SK-N-DZ (cell line): ENCODE data around the gene HOXD3.

ENCODE experiments used
- DNase-seq: peaks from one replicate; pipeline ENCODE4 v3.0.0-alpha.2; 2015; ENCODE audit warnings: low spot score

The HOXD3 gene

DNA sequence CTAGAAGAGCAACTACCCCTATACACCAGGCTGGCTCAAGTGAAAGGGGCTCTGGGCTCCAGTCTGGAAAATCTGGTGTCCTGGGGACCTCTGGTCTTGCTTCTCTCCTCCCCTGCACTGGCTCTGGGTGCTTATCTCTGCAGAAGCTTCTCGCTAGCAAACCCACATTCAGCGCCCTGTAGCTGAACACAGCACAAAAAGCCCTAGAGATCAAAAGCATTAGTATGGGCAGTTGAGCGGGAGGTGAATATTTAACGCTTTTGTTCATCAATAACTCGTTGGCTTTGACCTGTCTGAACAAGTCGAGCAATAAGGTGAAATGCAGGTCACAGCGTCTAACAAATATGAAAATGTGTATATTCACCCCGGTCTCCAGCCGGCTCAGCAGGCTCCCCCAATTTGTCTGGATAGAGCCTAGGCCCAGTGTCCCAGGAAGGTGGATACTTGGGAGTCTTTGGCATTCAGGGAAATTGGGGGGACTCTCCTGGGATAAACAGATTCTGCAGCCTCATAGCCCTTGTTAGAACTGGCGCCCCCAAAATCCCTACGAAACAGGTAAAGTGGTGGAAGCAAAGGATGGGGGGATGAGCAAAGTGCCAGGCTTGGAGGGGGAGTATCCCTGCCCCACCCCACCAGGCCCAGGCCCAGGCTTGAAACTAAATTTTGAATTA, 8.2 kb upstream of the HOXD3 start:
- no peak for DNase-seq

DNA sequence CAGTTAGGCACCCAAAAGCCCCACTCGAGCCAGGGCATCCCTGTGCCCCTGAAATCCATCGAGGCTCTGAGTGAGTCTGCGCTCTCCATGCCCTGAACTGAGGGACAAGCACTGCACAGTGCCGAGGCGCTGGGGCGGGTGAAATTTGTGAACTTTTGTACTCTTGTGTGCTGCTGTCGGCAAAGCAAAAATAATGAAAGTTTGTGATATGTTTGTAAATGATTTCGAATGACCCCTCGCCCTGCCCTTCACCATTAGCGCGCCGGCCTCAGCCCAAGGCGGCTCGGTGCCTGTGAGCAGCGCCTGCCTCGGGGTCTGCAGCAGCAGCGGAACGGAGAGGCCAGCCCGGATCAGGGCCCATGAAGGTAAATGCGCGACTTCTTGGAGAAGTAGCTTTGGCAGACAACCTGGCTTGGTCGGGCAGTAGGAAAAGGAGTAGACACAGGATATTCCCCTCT, 7.6 kb upstream of the HOXD3 start:
- no peak for DNase-seq

DNA sequence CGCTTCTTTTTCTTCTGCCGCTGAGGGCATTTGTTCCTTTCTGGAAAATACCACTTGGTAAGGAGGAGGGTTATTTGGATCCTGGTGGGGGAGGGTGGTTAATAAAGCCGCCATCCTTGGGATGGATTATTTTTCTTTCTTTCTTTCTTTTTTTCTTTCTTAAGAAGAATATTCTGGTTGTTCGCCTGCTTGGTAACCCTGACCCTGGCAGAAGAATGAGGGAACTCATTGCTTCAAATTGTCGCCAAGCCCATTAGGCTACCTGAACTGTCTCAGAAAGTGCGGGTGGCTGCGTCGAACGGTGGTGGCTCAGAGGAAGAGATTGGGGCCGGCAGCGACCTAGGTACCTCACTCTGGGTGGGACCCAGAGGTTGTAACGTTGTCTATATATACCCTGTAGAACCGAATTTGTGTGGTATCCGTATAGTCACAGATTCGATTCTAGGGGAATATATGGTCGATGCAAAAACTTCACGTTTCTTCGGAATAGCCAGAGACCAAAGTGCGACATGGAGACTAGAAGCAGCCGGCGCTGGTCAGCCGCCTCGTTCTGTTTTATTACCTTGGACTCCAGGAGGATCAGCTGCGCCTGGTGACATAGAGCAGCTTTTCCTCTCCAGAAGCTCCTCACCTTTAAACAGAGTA, 7.0 kb upstream of the HOXD3 start:
- no peak for DNase-seq

DNA sequence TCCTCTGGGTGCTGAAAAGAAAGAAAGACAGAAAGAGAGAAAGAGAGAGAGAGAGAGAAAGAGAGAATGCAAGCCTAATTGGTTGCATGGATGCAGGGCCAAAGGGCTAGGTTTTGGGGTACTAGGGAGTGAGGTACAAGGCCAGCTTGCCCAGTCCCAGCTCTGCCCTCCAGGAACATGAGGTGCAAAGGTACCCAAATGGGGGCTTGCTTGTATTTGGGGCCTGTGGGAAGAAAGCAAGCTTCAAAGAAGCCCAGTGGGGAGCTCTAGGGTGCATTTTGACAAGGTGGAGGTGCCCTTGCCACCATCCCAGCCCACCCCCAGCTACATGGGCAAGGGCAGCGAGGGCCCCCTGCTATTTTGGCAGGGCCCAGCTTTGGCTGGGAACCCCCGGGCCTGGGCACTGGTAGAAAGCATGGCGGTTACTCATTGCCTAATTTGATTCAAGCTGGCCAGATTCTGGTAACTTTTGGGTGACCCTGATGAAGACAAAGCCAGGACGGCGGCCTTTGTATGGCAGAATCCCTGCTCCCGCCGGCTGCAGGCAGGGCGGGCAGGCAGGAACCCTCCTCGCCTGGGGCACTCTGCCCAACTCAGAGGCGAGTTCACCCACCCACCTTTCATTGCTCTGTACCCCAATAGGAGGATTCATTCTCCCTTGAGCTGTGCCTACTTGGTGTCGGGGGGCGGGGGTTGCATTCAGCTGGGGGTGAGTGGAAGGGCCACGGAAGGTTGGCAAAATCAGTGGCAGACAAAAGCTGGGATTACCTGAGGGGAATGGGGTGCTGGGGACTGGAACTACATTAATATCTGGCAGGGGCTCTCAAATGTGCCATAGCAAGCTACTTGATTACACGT, 6.3 kb upstream of the HOXD3 start:
- DNase-seq, result no peak

DNA sequence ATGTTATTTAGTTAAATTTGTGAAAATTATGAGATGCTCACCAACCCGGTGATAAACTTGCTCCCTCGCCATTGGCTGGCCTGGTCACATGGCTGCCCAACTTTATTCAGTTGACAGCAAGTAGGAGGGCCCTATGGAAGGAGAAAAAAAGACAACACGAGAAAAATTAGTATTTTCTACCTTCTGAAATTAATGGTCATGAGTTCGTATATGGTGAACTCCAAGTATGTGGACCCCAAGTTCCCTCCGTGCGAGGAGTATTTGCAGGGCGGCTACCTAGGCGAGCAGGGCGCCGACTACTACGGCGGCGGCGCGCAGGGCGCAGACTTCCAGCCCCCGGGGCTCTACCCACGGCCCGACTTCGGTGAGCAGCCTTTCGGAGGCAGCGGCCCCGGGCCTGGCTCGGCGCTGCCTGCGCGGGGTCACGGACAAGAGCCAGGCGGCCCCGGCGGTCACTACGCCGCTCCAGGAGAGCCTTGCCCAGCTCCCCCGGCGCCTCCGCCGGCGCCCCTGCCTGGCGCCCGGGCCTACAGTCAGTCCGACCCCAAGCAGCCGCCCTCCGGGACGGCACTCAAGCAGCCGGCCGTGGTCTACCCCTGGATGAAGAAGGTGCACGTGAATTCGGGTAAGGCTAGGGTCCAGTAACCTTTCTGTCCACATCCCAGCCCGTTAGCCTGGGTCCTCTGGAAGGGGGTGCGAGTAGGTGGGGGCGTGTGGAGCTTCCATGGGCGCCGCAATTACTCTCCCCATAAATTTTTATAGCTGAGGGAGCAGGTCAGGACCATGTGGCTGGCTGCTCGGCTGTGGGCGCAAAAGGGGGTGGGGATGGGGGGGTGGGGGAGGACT, 5.4 kb upstream of the HOXD3 start, which contains the start of gene HOXD4:
TSS of gene HOXD4 (plus strand) at position 109 of the 846 bp plus-strand sequence. CDS start at position 193, 84 bp downstream.
- no peak for DNase-seq

DNA sequence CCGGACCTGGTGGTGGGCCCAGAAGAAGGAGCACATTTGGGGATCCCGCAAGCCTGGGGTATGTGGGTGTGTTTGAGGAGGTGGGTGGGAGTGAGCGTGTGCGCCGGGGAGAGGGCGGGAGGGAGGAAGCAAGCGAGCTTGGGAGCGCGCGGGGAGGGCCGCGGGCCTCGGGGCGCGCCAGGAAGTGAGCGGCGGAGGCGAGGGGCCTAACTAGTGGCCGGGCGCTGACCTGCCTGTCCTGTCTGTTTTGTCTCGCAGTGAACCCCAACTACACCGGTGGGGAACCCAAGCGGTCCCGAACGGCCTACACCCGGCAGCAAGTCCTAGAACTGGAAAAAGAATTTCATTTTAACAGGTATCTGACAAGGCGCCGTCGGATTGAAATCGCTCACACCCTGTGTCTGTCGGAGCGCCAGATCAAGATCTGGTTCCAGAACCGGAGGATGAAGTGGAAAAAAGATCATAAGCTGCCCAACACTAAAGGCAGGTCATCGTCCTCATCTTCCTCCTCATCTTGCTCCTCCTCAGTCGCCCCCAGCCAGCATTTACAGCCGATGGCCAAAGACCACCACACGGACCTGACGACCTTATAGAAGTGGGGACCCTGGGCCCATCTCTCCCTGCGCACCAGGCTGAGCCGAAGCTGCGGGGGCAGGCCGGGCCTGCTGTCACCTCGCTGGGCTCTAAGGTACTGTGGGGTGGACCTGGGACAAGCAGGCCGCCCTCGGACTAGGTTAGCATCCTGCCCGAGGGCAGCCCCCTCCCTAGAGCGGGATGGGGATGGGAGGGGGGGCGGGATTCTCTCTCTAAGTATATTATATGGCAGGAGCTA, 4.5 kb upstream of the HOXD3 start:
- DNase-seq, result no peak

DNA sequence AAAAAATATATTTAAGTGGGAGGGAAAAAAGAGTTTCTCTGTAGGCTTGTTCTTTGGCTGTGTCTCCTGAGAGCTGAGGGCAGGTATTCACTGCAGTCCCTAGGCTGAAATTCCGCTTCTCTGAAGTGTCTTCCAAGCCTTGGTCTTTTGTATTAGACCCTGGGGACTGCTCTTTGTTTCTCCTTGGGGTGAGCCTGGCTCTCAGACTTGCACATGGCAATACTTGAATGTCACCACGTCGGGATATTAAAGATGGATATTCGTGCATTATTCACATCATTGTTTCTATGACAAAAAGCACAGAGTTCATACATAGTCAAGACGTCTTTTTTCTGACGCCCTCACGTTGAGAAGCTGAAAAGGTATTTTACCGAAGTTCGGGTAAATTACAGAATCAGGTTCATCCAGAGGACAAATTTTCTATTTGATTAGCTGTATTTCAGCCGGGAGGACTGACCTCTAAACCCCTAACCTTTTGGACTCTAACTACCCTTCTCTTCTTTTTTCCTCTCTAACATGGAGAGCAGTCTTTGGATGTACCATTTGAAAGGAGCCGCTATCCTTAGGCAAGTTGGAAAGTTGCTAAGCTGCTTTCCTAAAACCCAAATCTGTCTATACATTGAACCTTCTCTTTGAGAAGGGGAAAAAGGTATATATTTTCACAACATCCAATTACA, 2.4 kb upstream of the HOXD3 start:
- no peak for DNase-seq

DNA sequence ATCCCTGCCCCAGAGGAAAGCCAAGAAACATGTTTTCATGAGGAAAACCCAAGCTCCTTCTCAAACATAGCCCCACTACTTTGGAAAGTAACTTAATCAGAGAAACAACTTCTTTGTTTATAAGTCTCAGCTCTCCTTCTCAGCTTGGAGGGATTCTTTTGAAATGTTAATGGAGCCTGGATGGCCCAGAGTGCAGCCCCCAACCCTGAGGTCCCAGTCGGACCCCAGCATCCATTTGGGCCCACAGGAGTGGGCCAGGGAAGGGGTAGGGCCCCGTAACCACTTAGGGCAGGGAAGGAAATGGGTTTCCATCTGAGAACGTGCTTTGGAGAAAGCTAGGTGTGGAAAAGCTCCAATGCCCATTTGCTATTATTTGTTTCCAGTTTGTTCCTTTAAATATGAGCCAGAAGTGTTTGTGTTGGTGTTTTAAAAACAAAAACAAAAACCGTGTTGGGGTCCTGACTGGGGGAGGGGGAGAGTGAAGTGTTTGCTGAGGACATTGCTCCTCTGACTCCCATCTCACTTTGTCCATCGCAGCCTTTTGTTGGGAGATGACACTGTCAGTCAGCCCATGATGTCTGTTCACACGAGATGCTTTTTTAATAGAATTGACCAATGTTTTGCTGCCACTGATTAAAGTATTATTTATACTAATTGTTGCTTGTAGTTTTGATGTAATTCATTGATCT, 1.6 kb upstream of the HOXD3 start:
- DNase-seq, result no peak

DNA sequence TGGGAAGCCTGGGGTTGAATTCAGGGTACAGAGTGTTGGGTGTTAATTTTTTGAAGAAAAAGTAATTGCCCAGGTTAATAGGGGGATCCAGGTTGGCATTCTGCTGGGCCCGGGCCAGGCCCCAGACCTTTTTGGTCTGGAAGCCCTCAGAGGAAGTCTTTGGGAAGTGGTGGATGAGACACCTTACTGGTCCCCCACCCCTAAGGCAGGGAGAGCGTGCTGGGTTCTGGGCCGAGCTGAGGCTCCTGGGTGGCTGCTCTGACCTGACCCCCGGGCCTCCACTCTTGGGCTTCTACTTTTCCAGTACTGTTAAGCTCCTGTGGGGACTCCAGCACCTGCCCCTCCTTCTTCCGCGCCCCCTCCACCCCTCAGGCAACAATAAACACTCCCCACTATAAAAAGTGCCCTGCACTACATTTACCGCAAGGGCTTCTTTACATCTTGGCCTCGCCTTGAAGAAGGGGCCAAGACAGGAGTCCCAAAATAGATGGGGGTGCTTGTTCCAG, 753 bp upstream of the HOXD3 start:
- DNase-seq, result no peak

DNA sequence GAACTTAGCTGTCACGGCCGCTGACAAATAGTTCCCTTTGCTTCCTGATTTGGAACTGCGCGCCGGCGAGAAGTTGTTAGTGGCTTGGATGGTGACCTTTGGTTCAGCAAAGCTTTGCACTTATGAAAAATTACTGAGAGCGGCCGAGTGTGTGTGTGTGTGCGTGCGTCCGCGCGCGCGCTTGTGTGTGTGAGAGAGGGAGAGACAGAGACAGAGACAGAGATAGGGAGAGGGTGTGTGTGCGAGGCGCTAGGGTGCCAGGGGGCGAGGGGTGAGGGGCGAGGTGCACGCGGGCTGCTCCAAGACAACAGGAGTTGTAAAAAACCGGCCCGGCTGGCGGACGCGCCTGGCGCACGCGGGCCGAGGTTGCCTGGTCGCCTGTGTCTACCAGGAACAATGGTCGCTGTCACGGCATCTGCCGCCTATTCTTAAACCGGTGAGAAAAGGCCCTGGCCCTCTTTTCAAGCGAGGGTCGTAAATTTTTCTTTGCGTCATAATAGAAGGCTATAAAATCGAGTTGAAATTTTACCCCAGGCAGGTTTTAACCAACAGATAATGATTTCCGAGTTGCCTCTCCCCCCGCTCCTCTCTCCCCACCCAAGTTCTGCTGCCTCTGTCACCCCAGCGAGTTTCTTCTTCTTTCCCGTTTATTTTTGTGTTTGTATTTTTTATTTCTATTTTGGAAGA, 535 bp downstream of the HOXD3 start:
- no peak for DNase-seq

DNA sequence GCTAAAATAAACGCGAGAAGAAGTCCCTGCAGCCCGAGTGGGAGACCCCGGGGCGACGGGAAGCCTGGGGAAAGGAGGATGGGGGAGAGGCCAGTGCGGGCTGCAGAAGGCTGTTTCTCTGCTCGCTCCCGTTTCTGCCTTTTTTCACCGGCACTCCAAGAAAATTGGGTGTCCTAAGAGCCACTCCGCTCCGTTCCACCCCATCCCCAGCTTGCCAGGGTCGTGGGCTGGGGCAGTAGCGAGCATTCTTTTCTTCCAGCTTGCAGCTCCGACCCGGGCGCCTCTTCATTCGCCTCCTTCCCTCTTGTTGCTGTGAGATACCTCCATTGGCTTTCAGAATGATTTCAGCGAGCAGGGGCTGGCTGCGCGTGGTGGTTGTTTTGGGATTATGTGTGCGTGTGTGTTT, 1.1 kb downstream of the HOXD3 start:
- no peak for DNase-seq

DNA sequence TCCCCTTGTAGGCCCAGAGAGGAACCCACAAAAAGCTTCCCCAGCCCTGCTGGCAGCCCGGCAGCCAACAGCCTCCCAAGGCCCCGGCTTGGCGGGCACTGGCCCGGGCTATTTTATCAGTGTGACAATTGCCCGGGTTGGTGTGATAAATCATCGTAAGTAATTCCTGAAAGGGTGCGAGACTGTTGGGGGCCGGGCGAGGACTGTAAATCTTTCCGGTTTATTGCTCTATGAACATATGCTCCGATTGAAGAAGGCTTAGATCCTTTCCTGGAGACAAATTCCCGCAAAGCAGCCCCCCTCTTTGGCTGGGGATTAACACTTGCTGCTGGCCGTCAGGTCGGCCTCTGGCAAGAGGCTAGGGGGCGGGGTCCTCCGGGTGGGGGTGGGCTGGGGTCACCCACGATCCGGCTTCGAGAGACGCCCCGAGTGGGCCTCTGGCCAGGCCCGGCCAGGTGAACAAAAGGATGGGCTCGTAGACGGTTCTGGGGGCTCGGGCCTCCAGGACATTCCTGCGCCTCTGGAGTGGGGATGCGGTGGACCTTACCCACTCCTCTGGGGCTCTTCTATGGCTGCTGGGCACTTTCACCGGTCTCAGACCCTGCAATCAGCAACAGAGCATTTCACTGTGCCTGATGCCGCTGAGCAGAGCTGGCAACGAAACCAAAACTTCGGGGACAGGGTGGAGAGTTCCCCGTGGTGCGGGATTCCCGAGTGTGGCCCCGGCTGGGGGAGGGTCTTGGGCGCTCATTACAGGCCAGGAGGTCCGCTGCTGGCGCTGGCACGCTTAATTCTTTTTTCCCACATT, 2.0 kb downstream of the HOXD3 start:
- no peak for DNase-seq

DNA sequence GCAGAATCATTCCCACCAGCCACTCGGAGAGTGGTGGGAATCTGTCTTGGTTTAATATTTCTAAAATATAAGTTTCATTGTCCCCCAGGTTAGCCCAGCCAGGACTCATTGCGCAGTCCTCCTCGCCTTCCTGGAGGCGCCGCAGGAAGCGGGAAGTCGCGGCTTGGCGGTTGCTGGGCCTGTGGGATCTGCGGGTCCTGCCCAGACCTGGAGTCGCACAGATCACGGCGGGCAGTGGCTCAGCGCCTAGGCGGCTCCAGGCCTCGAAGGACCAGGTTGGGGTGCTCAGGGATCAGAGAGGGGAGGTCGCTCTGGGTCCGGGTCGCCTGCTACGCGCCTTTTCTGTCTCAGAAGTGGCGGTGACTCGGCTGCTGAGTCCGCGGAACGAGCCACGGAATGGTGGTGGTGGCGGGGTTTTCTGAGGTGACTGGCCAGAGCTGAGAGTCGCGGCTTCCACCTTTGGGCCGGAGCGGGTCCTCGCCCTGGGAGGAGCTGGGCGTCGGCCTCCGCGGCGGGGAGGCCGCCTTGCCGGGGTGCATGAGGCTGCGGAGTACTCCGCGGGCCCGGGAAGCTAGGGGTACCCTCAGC, 2.6 kb downstream of the HOXD3 start:
- no peak for DNase-seq

DNA sequence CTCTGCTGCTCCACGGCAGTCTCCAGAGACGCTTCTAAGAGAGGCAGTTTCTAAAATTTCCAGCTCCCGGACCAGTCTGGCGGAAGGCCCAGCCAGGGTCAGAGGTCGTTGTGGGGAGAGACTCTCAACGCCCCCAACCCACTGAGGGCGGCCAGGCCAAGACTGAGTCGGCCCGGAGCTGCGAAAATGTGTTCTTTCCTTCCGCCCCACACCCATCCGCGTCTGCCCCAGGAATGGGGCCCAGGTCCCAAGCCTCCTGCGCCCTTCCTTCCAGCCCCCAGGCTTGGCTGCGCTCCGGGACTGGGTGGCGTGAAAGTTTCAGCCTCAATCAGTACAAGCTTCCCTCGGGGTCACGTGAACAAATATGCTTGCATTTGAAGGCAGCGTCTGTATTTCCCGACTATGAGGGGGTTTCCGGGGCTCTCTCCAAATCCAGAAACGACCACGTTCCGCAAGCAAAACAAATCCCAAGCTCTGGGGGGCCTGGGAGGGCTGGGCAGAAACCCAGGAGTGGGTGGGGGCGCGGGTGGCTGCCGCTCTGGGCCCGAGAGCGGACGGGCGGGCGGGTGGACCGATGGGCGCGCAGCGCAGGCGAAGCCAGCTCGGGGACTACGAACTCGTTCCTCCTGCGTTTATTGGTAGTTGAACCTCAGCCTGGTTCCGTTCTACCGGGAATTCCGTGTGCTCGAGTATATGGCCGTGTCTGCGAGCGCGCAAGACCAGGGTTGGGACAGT, 3.3 kb downstream of the HOXD3 start:
- DNase-seq, result no peak

DNA sequence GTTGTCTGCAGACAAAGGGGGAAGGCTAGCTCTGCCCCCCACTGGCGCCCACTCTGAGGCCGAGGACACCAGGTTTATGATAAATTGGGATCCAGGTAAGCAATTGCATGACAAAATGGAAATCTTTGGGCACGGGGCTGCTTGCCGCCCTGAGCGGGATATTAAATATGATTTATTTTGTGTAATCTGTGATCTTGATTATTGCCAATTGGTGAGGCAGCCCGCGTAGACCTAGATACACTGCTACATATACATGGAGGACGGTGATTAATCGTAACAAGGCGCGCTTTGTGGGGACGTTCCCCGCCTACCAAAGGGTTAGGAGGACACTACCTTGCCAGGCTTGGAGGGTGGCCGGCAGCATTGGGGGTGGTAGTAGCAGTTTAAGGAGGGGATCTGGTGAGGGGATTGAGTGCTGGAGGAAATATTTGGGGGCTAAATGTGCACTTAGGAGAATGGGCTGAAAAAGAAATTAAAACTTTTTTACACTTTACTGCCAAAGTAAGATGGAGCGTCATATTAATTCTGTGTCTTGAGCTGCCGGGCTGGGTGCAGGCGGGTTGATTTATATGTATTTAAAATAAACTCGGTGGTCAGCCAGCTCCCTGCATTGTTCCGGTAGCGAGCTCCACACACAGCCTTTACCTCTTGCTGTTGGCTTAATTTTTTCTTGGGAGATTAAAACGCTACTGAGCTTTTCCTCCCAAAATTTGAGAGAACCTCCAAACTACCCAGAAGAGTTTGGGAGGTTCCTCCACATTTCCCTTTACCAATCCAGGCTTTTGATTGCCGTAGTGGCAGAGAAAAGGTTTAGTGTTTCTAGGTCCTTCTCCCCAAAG, 4.1 kb downstream of the HOXD3 start:
- no peak for DNase-seq
